Neural cell (in vitro differentiated cells): ENCODE results near the gene TIGD3. TPM values are rescaled to one million over a fixed set of nuclear protein-coding genes. Genes with fewer than 3 reads are reported as not detected.

Source experiments
- H2AFZ ChIP-seq: fragments of 200-600, 300-800 bp; sonication (generic), shearing (Covaris generic); 2 replicates; pipeline ENCODE4 v1.6.0; 2014; ENCODE audit warnings: low read depth, mild to moderate bottlenecking, antibody characterized with exemption, low read length, moderate library complexity
- H3F3A ChIP-seq: fragments of 200-600 bp; shearing (Covaris generic); 2 replicates; pipeline ENCODE4 v1.6.1; 2016; ENCODE audit warnings: mild to moderate bottlenecking, moderate library complexity, mixed read lengths, antibody characterized with exemption, low read length; ENCODE audit not compliant: insufficient read depth, poor library complexity, severe bottlenecking
- H3K27ac ChIP-seq: fragments of 200-600, 300-800 bp; sonication (generic), shearing (Covaris generic); 2 replicates; pipeline ENCODE4 v1.5.1; 2014; ENCODE audit warnings: mild to moderate bottlenecking, low read length, moderate library complexity
- H3K27me3 ChIP-seq: fragments of 300-800, 200-600 bp; sonication (generic), shearing (Covaris generic); 2 replicates; pipeline ENCODE4 v1.6.0; 2014; ENCODE audit warnings: mild to moderate bottlenecking, low read depth, low read length, moderate library complexity; ENCODE audit not compliant: insufficient read depth
- H3K36me3 ChIP-seq: fragments of 300-800, 200-600 bp; sonication (generic), shearing (Covaris generic); 2 replicates; pipeline ENCODE4 v1.5.1; 2014; ENCODE audit warnings: mild to moderate bottlenecking, antibody characterized with exemption, low read length, moderate library complexity; ENCODE audit not compliant: insufficient read depth
- H3K4me2 ChIP-seq: fragments of 300-800, 200-600 bp; sonication (generic), shearing (Covaris generic); 2 replicates; pipeline ENCODE4 v1.6.0; 2014; ENCODE audit warnings: mild to moderate bottlenecking, low read length
- H3K4me3 ChIP-seq: fragments of 300-800, 200-600 bp; sonication (generic), shearing (Covaris generic); 2 replicates; pipeline ENCODE4 v1.5.1; 2014; ENCODE audit warnings: mild to moderate bottlenecking, low read length, moderate library complexity
- H3K79me2 ChIP-seq: fragments of 200-600 bp; shearing (Covaris generic); replicated peaks from 2 replicates; pipeline ENCODE4 v1.6.0; 2014; ENCODE audit warnings: mild to moderate bottlenecking, low read length, moderate library complexity; ENCODE audit not compliant: insufficient read depth
- H3K9ac ChIP-seq: fragments of 300-800, 200-600 bp; sonication (generic), shearing (Covaris generic); 2 replicates; pipeline ENCODE4 v1.6.1; 2016; ENCODE audit warnings: mild to moderate bottlenecking, low read length, mixed read lengths
- H3K9me2 ChIP-seq: fragments of 200-600 bp; shearing (Covaris generic); 2 replicates; pipeline ENCODE4 v1.6.1; 2016; ENCODE audit warnings: mild to moderate bottlenecking, low read length, mixed read lengths; ENCODE audit not compliant: insufficient read depth
- H3K9me3 ChIP-seq: fragments of 200-600, 300-800 bp; sonication (generic), shearing (Covaris generic); 2 replicates; pipeline ENCODE4 v1.6.1; 2016; ENCODE audit warnings: mild to moderate bottlenecking, mixed run types, low read length, moderate library complexity, mixed read lengths
- H4K20me1 ChIP-seq: fragments of 200-600 bp; shearing (Covaris generic); 2 replicates; pipeline ENCODE4 v1.6.1; 2016; ENCODE audit warnings: mild to moderate bottlenecking, mixed run types; ENCODE audit not compliant: insufficient read depth
- CTCF ChIP-seq: fragments of 450-650 bp; IDR thresholded peaks from 2 replicates; pipeline ENCODE4 v1.5.1; 2014; ENCODE audit warnings: antibody characterized with exemption, mild to moderate bottlenecking, moderate library complexity; ENCODE audit not compliant: poor library complexity, severe bottlenecking
- EP300 ChIP-seq: fragments of 450-650 bp; conservative IDR thresholded peaks from 2 replicates; pipeline ENCODE4 v1.6.1; 2014; ENCODE audit warnings: antibody characterized with exemption, mild to moderate bottlenecking, moderate library complexity; ENCODE audit not compliant: poor library complexity, severe bottlenecking
- EZH2 ChIP-seq: fragments of 200-600, 300-800 bp; shearing (Covaris generic), sonication (generic); IDR thresholded peaks from 2 replicates; pipeline ENCODE4 v1.6.1; 2014; ENCODE audit warnings: antibody characterized with exemption, low read length, borderline replicate concordance, mild to moderate bottlenecking; ENCODE audit not compliant: insufficient read depth, poor library complexity, severe bottlenecking
- MXI1 ChIP-seq: fragments of 450-650 bp; conservative IDR thresholded peaks from 2 replicates; pipeline ENCODE4 v1.6.1; 2014; ENCODE audit warnings: antibody characterized with exemption, mild to moderate bottlenecking; ENCODE audit not compliant: poor library complexity, severe bottlenecking
- POLR2AphosphoS5 ChIP-seq: IDR thresholded peaks from 2 replicates; pipeline ENCODE4 v1.6.1; 2012
- RAD21 ChIP-seq: fragments of 450-650 bp; conservative IDR thresholded peaks from 2 replicates; pipeline ENCODE4 v1.6.1; 2014; ENCODE audit warnings: antibody characterized with exemption, mild to moderate bottlenecking, moderate library complexity
- REST ChIP-seq: IDR thresholded peaks from 2 replicates; pipeline ENCODE4 v1.6.1; 2012; ENCODE audit warnings: borderline replicate concordance
- SMC3 ChIP-seq: fragments of 450-650 bp; conservative IDR thresholded peaks from 2 replicates; pipeline ENCODE4 v1.6.1; 2014; ENCODE audit warnings: antibody characterized with exemption, mild to moderate bottlenecking, moderate library complexity; ENCODE audit not compliant: poor library complexity
- TAF1 ChIP-seq: IDR thresholded peaks from 2 replicates; pipeline ENCODE4 v1.6.1; 2012; ENCODE audit warnings: low read depth
- polyA plus RNA-seq: library from polyadenylated mRNA; depleted of rRNA; stranded (reverse); fragments of >200 nt; gene quantifications from 2 replicates; pipeline ENCODE4 v1.2.3, GENCODE V29; 2014

Gene TIGD3
- polyA plus RNA-seq, 1 donor from 2014 or later: 16.1 TPM

GRCh38 chr11:65352783-65353182 is 1.8 kb upstream of the TIGD3 start:
- Histone ChIP-seq H3K4me3 (no peak overlapping the region), H4K20me1 (no peaks in the 10 kb centered on the region), H3K9me2 (no peaks in the 10 kb centered on the region), H2AFZ (no peak overlapping the region), H3K9ac (no peak overlapping the region), H3K27me3 (no peaks in the 10 kb centered on the region), H3K9me3 (no peaks in the 10 kb centered on the region), H3K79me2 (peaks cover 29% of the 10 kb centered on the region), H3K36me3 (peaks cover 6% of the 10 kb centered on the region), H3F3A (peaks cover 6% of the 10 kb centered on the region), H3K4me2 (no peak overlapping the region), H3K27ac (no peak overlapping the region)
- TF ChIP-seq SMC3 (peak; percentile 44), POLR2AphosphoS5 (no peak), CTCF (peak; percentile 52)

- Histone ChIP-seq H3K27ac (peak overlapping the region; percentile 78), H3K9ac (peak overlapping the region; percentile 76)
- no peak for TF ChIP-seq REST
- TF ChIP-seq MXI1: no peak
- TF ChIP-seq SMC3: no peak
- no peak for TF ChIP-seq EZH2
- no peak for TF ChIP-seq EP300
- TF ChIP-seq RAD21: no peak
- TF ChIP-seq POLR2AphosphoS5: no peak
- no peak for TF ChIP-seq TAF1
- no peak for TF ChIP-seq CTCF
Measured at GRCh38 chr11:65353376-65353775, 1.2 kb upstream of the TIGD3 start.

More at GRCh38 chr11:65353376-65353775, 1.2 kb upstream of the TIGD3 start:
- Histone ChIP-seq H2AFZ (no peak overlapping the region), H3K79me2 (peaks cover 34% of the 10 kb centered on the region), H3K4me3 (peak overlapping the region; percentile 84), H3K9me2 (no peaks in the 10 kb centered on the region), H3K36me3 (peaks cover 6% of the 10 kb centered on the region), H3F3A (peaks cover 6% of the 10 kb centered on the region), H3K9me3 (no peaks in the 10 kb centered on the region), H4K20me1 (no peaks in the 10 kb centered on the region), H3K4me2 (no peak overlapping the region), H3K27me3 (no peaks in the 10 kb centered on the region)
